Activated CD4-positive, alpha-beta T cell treated with anti-CD3 and anti-CD28 coated beads, Interleukin-2, amount 50 U/mL, for 24 hours (primary cell): ENCODE data around the gene DCHS2.

Experiments
- DNase-seq, 2 donors: peaks; one replicate each; pipeline ENCODE4 v3.0.0-alpha.2; 2020; ENCODE audit warnings: low read depth in 1 of 2, low spot score in 1 of 2

Gene DCHS2, protein sequence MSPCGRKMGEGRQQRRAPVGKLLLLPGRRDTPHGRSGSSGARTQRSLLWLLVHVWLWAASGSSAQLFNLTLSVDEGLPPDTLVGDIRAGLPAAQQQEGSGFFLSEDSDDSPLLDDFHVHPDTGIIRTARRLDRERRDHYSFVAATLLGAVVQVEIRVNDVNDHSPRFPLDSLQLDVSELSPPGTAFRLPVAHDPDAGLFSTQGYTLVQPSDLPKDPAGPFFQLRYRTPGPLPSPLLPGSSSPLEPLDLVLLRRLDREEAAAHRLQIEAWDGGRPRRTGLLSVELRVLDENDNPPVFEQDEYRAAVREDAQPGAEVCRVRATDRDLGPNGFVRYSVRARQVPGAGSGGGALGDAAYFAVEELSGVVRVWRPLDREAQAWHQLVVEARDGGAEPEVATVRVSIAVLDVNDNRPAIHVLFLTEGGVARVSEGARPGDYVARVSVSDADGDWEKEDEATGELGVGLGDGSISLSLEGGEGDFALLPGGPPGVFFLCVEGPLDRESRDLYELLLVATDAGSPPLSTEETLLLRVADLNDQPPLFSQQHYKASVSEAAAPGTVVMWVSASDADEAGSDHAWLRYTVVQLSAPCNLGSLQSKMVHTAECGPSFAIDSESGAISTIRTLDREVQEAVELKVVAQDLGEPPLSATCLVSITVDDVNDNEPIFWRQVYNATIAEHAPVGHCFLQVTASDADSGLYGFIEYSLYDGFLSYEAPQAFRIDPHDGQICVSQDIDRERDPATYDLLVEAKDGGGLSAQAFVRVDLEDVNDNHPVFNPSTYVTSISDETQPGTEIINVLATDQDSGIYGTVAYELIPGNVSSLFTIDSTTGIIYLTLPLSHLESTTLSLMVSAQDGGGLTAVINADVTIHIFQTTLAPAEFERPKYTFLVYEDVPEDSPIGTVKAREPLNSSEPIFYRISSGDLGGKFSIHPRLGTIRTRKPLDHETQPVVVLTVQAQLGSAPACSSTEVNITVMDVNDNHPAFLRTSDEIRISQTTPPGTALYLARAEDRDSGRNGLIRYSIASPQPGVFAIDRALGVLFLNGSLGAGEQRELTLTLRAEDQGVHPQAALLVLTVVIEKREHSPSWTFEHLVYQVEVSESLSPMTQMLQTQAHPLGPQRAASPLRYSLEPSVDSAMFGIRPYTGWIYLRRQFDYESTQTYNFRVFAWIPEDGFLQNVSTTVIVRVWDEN (N-terminal part only)

DNA sequence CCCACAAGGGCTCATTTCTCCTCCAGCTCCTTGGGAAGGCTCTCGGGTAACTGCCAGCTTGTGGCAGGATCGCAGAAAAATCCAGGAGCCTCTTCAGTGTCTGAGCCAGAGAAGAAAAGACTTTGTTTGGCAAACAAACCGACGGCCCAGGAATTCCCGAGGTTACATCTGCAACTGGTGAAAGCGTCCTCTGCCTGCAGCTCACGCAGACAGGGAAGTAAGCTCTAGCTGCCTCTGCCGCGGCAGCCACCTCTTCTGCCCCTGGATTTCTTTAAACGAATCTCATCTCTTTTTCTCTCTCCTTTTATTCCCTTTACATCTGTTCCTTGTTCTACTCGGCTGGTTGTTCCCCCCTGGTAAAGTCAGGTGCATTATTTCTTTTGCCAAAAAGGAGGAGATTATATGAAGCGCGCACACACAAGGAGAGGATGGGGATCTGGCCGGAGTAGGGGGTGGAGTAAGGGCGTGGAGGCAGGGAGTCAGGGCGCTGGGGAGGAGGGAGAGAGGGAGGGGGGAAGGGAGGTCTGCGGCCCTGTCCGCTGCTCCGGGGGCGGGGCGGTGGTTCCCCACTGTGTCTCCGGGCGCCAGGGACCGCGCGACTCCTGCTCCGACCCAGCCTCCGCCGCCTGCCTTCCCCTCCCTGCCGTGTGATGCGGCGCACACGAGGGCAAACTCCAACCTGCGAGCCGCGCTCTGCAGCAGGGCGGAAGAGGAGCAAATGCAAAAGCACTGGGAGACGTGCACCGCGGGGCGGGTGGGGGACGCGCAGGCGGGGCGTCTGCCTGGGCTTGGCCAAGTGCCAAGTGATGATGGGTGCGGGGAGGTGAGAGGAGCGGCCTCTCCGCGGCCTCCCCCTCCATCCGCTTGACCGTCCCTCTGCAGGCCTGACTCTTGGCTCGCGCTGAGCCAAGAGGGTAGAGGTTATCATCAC lies at the start of gene DCHS2:
Gene DCHS2 (minus strand): TSS at position 459 of the 931 bp plus-strand sequence. CDS start 444 bp downstream, at position 15.
- DNase-seq, result no peak

GRCh38 chr4:154534296-154534695 lies 42.7 kb upstream of the DCHS2 start:
- DNase-seq, result no peak

DNA sequence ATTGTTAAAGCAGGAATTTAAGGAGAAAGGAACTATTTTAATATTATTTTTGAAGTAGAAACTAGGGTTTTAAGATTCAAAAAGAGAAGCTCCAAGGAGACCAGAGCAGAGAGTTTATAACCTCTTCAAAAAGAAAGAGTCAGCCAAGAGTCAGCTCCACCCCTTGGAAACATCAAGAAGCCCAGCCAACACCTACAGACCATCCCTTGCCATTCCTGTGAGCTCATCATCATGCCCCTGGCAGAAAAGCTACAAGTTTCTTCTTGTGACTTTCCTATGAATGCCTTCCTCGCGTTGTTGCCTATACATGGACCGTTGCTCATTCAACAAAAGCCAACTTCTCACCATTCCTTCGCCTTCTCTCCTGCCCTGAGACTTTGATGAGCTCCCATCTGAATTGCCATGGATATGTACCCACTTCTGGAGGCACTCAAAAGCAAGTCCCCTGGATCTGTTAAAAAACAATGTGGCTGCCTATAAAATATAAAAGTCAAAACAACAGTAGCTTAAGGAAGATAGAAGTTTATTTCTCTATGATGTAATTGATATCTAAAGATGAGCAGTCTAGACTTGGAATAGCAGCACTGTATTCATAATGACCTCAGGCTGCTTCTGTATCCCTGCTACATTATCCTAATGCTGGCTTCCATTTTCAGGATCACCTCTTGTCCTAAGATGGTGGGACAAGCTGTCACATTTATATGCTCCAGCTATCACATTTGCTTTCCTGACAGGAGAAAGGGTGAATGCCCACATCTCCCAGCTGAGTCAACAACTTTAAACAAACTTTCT lies 38.3 kb upstream of the DCHS2 start:
- DNase-seq, result no peak

DNA sequence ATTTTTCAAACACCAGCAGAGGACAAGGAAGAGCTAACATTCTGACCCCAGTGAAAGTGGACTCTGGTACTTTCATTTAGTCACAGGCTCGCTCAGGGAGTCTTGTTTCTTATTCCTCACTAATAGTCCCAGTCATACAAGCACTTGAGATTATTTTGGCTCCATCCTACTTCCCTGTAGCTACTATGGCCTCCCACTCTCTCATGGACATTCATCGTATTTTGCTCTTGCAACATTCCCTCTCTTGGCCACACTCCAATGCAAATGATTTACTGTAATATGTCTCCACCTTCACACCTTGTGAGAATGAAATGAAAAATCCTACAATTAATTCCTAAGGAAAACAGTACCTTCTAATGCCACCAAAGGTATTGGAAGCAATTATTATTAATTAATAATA lies 37.3 kb upstream of the DCHS2 start:
- no peak for DNase-seq

GRCh38 chr4:154527308-154527707 lies 35.7 kb upstream of the DCHS2 start:
- no peak for DNase-seq

GRCh38 chr4:154526151-154526550 lies 34.6 kb upstream of the DCHS2 start:
- no peak for DNase-seq

- no peak for DNase-seq
Observed at GRCh38 chr4:154521607-154522006, 30.0 kb upstream of the DCHS2 start.

- no peak for DNase-seq
Observed at GRCh38 chr4:154519214-154519613, 27.6 kb upstream of the DCHS2 start.

DNA sequence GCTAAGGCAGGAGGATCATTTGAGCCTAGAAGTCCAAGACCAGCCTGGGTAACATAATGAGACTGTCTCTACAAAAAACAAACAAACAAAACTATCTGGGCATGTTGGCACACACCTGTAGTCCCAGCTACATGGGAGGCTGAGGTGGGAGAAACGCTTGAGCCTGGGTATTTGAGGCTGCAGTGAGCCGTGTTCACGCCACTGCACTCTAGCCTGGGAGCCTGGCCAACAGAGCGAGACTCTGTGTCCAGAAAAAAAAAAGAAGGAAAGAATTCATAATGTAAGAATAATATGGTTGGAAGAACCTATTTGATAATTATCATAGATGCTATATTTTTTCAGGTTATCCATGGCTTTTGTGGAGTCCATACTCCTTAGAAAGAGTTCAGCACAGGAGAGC lies 26.0 kb upstream of the DCHS2 start:
- DNase-seq, result no peak

DNA sequence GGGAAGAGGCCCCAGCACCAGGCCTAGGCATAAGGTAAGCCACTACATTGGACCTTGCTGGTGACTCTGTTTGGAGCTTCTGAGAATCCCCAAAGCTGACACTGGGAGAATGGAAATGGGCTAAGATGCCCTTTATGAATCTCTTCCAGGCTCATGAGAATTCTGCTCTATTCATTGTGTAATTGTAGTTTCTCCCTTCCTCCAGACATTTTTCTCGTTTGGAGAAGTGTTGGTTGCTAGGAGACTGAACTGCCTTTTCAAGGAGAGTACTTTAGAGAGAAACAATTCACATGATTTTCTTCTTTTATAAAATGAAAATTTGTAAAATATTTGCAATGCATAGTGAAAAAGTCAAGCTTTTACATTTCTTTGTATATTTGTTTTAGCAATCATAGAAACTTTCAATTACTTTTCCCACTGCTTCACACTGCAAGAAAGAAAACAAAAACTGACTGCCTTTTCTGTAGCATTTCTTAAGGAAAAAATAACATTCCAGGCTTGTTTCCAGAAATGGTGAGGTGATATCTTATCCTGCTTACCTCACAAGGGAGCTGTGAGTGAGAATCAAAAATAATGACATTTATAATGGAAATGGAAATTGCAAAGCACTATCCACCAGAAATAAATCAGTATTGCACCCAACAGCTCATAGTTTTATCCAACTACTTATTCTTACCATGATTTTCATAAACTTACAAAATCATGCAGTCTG lies 24.9 kb upstream of the DCHS2 start:
- no peak for DNase-seq

GRCh38 chr4:154511981-154512380 lies 20.4 kb upstream of the DCHS2 start:
- DNase-seq, result no peak

GRCh38 chr4:154511548-154511947 lies 19.9 kb upstream of the DCHS2 start:
- DNase-seq, result no peak

GRCh38 chr4:154507156-154507555 lies 15.6 kb upstream of the DCHS2 start:
- no peak for DNase-seq

DNA sequence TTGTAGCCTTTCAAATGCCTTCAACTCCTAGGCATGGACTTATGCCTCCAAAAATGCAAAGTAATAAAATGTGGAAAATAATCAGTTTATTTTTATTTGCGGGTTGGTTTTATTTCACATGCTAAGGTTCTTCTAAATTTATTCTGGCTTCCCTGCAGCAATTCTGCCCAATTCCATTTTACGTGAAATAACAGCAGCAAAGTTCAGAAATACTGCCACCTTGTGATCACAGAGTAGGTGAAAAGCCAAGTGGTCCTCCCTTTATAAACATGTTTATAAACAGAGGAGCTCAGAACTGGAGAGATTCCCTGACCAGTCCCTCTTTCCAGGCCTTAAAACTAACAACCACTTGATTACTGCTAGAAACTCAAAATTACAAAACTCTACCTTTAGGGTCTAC lies 14.7 kb upstream of the DCHS2 start:
- no peak for DNase-seq

- DNase-seq, result no peak
Observed at GRCh38 chr4:154503598-154503997, 12.0 kb upstream of the DCHS2 start.

DNA sequence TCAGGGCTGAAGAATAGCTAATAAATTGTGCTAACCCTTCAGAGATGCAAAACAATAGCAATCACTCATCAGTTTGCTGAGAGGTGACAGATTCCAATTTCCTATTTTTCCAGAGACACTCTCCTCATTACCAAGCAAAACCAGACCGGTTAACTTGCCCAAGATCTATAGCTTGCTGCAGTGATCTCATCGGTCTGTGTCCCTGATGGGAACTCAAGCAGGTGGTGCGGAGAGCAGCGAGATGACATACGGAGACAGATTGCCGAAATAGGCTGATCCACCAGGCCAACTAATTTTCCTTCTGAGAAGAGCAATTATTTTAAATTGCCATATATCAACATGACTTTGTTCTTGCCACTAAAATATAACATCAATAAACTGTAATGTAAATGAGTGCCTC lies 10.5 kb upstream of the DCHS2 start:
- DNase-seq, result no peak

DNA sequence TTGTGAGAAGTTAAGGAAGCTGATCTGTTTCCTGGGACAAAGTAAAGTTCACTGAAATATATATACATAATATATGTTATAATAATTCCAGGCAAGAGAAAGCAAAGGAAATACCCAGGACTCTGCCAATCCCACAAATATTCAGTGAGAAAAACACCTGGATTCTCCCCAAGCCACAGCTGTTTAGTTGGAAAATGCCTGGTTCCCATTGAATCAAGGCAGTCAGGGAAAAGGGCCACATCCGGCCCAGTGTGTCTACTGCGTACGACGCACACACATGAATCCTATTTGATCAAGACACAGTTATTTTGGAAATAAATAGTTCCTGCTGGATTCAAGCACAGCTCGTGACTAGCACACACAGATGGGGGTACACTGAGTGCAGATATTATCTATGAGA lies 6.3 kb upstream of the DCHS2 start:
- no peak for DNase-seq

DNA sequence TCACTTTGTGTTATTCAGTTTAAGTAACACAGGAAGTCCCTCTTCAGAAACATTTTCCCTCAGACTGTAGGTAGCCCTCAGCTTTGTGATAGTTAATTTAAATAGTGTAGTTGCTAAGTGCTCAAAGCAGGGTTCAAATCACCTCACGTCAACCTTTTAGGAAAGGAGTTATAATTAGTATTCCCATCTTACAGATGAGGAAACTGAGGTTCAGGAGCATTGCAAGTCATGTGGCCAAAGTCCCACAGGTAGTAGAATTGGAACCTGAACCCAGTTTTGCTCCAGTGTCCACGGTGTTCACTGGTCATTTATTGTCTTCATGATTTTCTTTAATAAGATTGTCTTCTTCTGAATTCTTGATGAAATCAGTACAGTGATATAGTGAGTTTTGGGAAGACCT lies 4.3 kb upstream of the DCHS2 start:
- DNase-seq, result no peak

GRCh38 chr4:154492288-154492687 lies 689 bp upstream of the DCHS2 start:
- DNase-seq, result no peak
